HCT116 (cell line): Measurements from ENCODE around the gene TENM4. TPM values are rescaled to one million over a fixed set of nuclear protein-coding genes. Genes with fewer than 3 reads are reported as not detected.
A peak's percentile ranks its signal among the peaks of the same experiment; 100 is the strongest.

ENCODE experiments used
- ATAC-seq: fragments of 200-7000 bp; cut with Tn5 transposase; 2 replicates; pipeline ENCODE4 v1.9.1; 2020; ENCODE audit warnings: mild to moderate bottlenecking, moderate library complexity
- BruUV-seq: library from RNA; stranded (reverse); fragments of 400-500 nt; replicated peaks from 2 replicates; lab custom pipeline; 2021; lab: Mats Ljungman, UMichigan
- CTCF ChIA-PET: fragments of 300-600 bp; sonication (Branson Sonifier 250); formaldehyde crosslinking; loops from one replicate; lab custom pipeline; 2021; ENCODE audit warnings: antibody characterized with exemption; lab: Charles Lee
- POLR2A ChIA-PET: fragments of 300-600, 350-600 bp; sonication (Branson Sonifier 250); formaldehyde crosslinking; loops from one replicate; lab custom pipeline; 2021; ENCODE audit warnings: antibody characterized with exemption; lab: Charles Lee
- RAD21 ChIA-PET, 2 experiments: fragments of 300-600 bp; sonication (Branson Sonifier 250); formaldehyde crosslinking; loops; one replicate each; lab custom pipeline; 2023; ENCODE audit warnings: low total read pairs in 2 of 2; ENCODE audit not compliant: uncharacterized antibody in 2 of 2, unreplicated experiment in 2 of 2, low non-redundant PET in 1 of 2; lab: Charles Lee
- DNase-seq: peaks from one replicate; pipeline ENCODE4 v3.0.0-alpha.2; 2010; ENCODE audit warnings: low read depth, low spot score
- H2AFZ ChIP-seq: fragments of 200-600 bp; shearing (Covaris generic), sonication (generic); 2 replicates; pipeline ENCODE4 v1.6.1; 2017; ENCODE audit warnings: low read depth, mixed run types, mixed read lengths, antibody characterized with exemption, low read length; ENCODE audit not compliant: poor library complexity, severe bottlenecking
- H3K27ac ChIP-seq: 2 replicates; pipeline ENCODE4 v1.5.1; 2012; ENCODE audit warnings: low read depth, low read length
- H3K27me3 ChIP-seq: fragments of 200-600 bp; sonication (generic); 2 replicates; pipeline ENCODE4 v1.6.1; 2016; ENCODE audit warnings: mixed run types, low read length, mixed read lengths; ENCODE audit not compliant: insufficient read depth
- H3K36me3 ChIP-seq, 2 experiments: fragments of 200-500 bp in 1 of 2; fragments of 200-600 bp in 1 of 2; sonication (Bioruptor generic) in 1 of 2; sonication (generic) in 1 of 2; 2 replicates each; pipeline versions ENCODE4 v1.5.1 to v1.6.1; 2014 to 2016; ENCODE audit warnings: low read length in 2 of 2, inconsistent platforms in 1 of 2, mixed read lengths in 1 of 2, mixed run types in 1 of 2; ENCODE audit not compliant: insufficient read depth in 2 of 2, control insufficient read depth in 1 of 2
- H3K4me1 ChIP-seq, 2 experiments: fragments of 200-600 bp in 1 of 2; sonication (generic) in 1 of 2; 2 replicates each; pipeline versions ENCODE4 v1.5.1 to v1.6.1; 2012 to 2017; ENCODE audit warnings: low read length in 2 of 2, inconsistent platforms in 1 of 2, mild to moderate bottlenecking in 1 of 2, mixed read lengths in 1 of 2, mixed run types in 1 of 2, moderate library complexity in 1 of 2; ENCODE audit not compliant: insufficient read depth in 2 of 2, control insufficient read depth in 1 of 2
- H3K4me2 ChIP-seq: fragments of 200-600 bp; sonication (generic); 2 replicates; pipeline ENCODE4 v1.6.1; 2017; ENCODE audit warnings: mixed run types, low read length, mixed read lengths
- H3K4me3 ChIP-seq, 2 experiments: fragments of 200-600 bp in 1 of 2; sonication (generic) in 1 of 2; replicated peaks in 1 of 2; 2 replicates each; pipeline ENCODE4 v1.5.1; 2011 to 2016; ENCODE audit warnings: low read length in 2 of 2, control low read depth in 1 of 2, low read depth in 1 of 2, mild to moderate bottlenecking in 1 of 2, mixed read lengths in 1 of 2, mixed run types in 1 of 2
- H3K79me2 ChIP-seq: fragments of 200-600 bp; sonication (generic); 2 replicates; pipeline ENCODE4 v1.6.1; 2017; ENCODE audit warnings: mild to moderate bottlenecking, mixed run types, low read length, moderate library complexity, mixed read lengths; ENCODE audit not compliant: insufficient read depth
- H3K9ac ChIP-seq: fragments of 200-600 bp; sonication (generic); 2 replicates; pipeline ENCODE4 v1.6.1; 2016; ENCODE audit warnings: low read length, mixed read lengths
- H3K9me2 ChIP-seq: fragments of 200-600 bp; sonication (generic), shearing (Covaris generic); 2 replicates; pipeline ENCODE4 v1.6.1; 2017; ENCODE audit warnings: mixed run types, mild to moderate bottlenecking, moderate library complexity; ENCODE audit not compliant: insufficient read depth
- H3K9me3 ChIP-seq, 2 experiments: fragments of 200-500 bp in 1 of 2; fragments of 200-600 bp in 1 of 2; sonication (Bioruptor generic) in 1 of 2; sonication (generic) in 1 of 2; 2 replicates each; pipeline ENCODE4 v1.6.1; 2014 to 2017; ENCODE audit warnings: low read length in 2 of 2, mixed read lengths in 2 of 2, inconsistent platforms in 1 of 2, low read depth in 1 of 2, mild to moderate bottlenecking in 1 of 2, mixed run types in 1 of 2, moderate library complexity in 1 of 2; ENCODE audit not compliant: control insufficient read depth in 1 of 2, insufficient read depth in 1 of 2
- H4K20me1 ChIP-seq: fragments of 200-600 bp; sonication (generic), shearing (Covaris generic); 2 replicates; pipeline ENCODE4 v1.6.1; 2017; ENCODE audit warnings: mixed run types, mild to moderate bottlenecking, moderate library complexity; ENCODE audit not compliant: insufficient read depth
- CBX3 ChIP-seq: IDR thresholded peaks from 2 replicates; pipeline ENCODE4 v1.6.1; 2012; ENCODE audit warnings: low read depth
- ELF1 ChIP-seq: IDR thresholded peaks from 2 replicates; pipeline ENCODE4 v1.6.1; 2012; ENCODE audit warnings: low read depth, borderline replicate concordance
- EZH2 ChIP-seq: fragments of 200-600 bp; sonication (generic); IDR thresholded peaks from 2 replicates; pipeline ENCODE4 v1.6.1; 2017; ENCODE audit warnings: antibody characterized with exemption, mixed run types
- JUND ChIP-seq: IDR thresholded peaks from 2 replicates; pipeline ENCODE4 v1.6.1; 2012
- YY1 ChIP-seq: IDR thresholded peaks from 2 replicates; pipeline ENCODE4 v1.6.1; 2011; ENCODE audit warnings: low read length, low read depth, moderate library complexity, mild to moderate bottlenecking; ENCODE audit not compliant: insufficient replicate concordance; ENCODE audit errors: extremely low read depth
- intact Hi-C: fragments of 100-400 bp; cut with micrococcal nuclease; formaldehyde crosslinking; loops from 2 replicates; pipeline ENCODE4 v1.10.0; 2022
- total RNA-seq: library from RNA; stranded (reverse); gene quantifications from one replicate; pipeline ENCODE4 v1.2.1, GENCODE V29; 2021; ENCODE audit not compliant: unreplicated experiment
- TF ChIP-seq, protein P1 (sequence below), 3 experiments: fragments of 200-600 bp in 1 of 3; sonication (generic) in 1 of 3; IDR thresholded peaks in 2 of 3; conservative IDR thresholded peaks in 1 of 3; 2 replicates each; pipeline ENCODE4 v1.5.1; 2012 to 2017; ENCODE audit warnings: low read depth in 2 of 3, low read length in 2 of 3, antibody characterized with exemption in 1 of 3, borderline replicate concordance in 1 of 3, control low read depth in 1 of 3, mild to moderate bottlenecking in 1 of 3, mixed read lengths in 1 of 3, mixed run types in 1 of 3, moderate library complexity in 1 of 3; ENCODE audit not compliant: insufficient read depth in 1 of 3
- TF ChIP-seq, protein P2 (sequence below): IDR thresholded peaks from 2 replicates; pipeline ENCODE4 v1.6.1; 2012
- TF ChIP-seq, protein P3 (sequence below): IDR thresholded peaks from 2 replicates; pipeline ENCODE4 v1.6.1; 2012

TENM4 gene
- total RNA-seq, 1 experiment from 2014 or later: 0.05 TPM

DNA sequence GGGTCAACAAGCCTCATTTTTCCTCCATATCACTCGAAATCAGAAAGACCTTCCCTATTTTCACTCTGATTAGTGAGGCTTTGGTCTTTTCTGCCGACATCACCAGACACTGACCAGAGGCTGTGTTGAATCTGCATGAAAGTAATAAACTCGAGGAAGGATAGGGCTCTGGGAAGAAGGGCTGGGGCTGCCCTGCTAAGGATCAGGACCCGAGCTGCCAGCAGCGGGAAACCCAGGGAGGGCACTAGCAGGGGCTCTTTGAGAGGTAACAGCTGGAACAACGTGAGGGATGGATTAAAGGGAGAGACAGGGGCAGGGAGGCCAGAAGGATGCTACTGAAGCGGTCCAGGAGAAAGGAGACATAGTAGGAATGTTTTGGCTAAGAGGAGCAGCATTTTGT lies 488.7 kb downstream of the TENM4 start:
- Histone ChIP-seq H4K20me1 (no peaks in the 10 kb centered on the region), H3K4me3 (no peak overlapping the region), H3K9me2 (no peaks in the 10 kb centered on the region), H2AFZ (no peak overlapping the region), H3K27ac (no peak overlapping the region), H3K9me3 (no peaks in the 10 kb centered on the region), H3K27me3 (peaks cover 47% of the 10 kb centered on the region), H3K4me2 (no peak overlapping the region), H3K4me1 (no peaks in the 10 kb centered on the region), H3K36me3 (no peaks in the 10 kb centered on the region), H3K79me2 (no peaks in the 10 kb centered on the region), H3K9ac (no peak overlapping the region)
- DNase-seq (no peak), ATAC-seq (no peak)
- POLR2A ChIA-PET: no interaction called here
- TF ChIP-seq EZH2: peak; percentile 73; the same call in 1 of the 2 replicates
- TF ChIP-seq, protein P1, sequence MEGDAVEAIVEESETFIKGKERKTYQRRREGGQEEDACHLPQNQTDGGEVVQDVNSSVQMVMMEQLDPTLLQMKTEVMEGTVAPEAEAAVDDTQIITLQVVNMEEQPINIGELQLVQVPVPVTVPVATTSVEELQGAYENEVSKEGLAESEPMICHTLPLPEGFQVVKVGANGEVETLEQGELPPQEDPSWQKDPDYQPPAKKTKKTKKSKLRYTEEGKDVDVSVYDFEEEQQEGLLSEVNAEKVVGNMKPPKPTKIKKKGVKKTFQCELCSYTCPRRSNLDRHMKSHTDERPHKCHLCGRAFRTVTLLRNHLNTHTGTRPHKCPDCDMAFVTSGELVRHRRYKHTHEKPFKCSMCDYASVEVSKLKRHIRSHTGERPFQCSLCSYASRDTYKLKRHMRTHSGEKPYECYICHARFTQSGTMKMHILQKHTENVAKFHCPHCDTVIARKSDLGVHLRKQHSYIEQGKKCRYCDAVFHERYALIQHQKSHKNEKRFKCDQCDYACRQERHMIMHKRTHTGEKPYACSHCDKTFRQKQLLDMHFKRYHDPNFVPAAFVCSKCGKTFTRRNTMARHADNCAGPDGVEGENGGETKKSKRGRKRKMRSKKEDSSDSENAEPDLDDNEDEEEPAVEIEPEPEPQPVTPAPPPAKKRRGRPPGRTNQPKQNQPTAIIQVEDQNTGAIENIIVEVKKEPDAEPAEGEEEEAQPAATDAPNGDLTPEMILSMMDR (IDR thresholded peaks at IDR 0.05 in 2 of 3, conservative IDR thresholded peaks at IDR 0.05 in 1 of 3; ENCODE audit: borderline replicate concordance in 1 of 3, insufficient read depth in 1 of 3, low read depth in 2 of 3, low read length in 2 of 3): no peak
- CTCF ChIA-PET: no interaction called here
- no TSS peak for BruUV-seq
- RAD21 ChIA-PET: no interaction called here
- intact Hi-C loops: no loop called here

DNA sequence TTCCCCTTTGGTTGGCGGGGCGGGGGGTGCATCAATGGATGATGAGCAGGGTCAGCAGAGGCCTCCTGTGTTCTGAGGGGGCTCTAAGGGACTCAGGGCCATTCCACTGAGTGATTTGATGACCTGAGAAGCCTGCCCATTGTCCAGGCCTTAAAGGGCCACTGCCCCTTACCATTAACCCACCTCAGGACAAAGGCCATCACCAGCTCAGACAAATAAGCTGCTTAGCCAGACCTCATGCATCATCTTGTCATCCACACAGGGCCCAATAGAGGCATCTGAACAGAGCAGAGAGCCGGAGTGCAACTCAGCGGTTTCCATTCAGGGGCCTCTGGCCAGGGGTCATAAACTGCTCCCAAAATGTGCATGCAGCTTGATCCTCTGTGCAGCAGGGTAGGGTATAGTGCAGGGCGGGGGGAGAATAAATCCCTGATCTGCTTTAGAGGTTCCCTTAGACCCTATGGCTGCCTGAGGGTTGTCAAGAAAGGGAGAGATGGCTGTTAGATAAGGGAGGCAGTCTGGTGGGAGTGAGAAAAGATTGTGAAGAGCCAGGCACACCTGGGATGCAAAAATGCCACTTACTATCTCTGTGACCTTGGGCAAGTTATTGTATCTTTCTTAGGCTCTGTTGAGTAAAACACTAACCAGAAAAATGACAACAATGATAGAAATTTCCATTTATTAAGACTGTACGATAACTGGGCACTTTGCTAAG lies 490.7 kb downstream of the TENM4 start:
- ChIA-PET CTCF (no interaction called here), RAD21 (no interaction called here), POLR2A (no interaction called here)
- no peak overlapping the region for H3K27ac ChIP-seq
- H3K9me3 ChIP-seq: no peaks in the 10 kb centered on the region
- no peak overlapping the region for H2AFZ ChIP-seq
- no peaks in the 10 kb centered on the region for H3K4me1 ChIP-seq
- no peaks in the 10 kb centered on the region for H3K36me3 ChIP-seq
- TF ChIP-seq, protein P2, sequence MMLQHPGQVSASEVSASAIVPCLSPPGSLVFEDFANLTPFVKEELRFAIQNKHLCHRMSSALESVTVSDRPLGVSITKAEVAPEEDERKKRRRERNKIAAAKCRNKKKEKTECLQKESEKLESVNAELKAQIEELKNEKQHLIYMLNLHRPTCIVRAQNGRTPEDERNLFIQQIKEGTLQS: no peak
- TF ChIP-seq YY1: no peak
- no peak for TF ChIP-seq ELF1
- TF ChIP-seq CBX3: no peak
- TF ChIP-seq JUND: no peak
- TF ChIP-seq, protein P3, sequence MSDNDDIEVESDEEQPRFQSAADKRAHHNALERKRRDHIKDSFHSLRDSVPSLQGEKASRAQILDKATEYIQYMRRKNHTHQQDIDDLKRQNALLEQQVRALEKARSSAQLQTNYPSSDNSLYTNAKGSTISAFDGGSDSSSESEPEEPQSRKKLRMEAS: no peak
- no peak overlapping the region for H3K4me2 ChIP-seq
- no peak for DNase-seq
- no peak overlapping the region for H3K9ac ChIP-seq
- no TSS peak for BruUV-seq
- H3K79me2 ChIP-seq: no peaks in the 10 kb centered on the region
- no peak for ATAC-seq
- no peaks in the 10 kb centered on the region for H3K9me2 ChIP-seq
- H4K20me1 ChIP-seq: no peaks in the 10 kb centered on the region
- H3K27me3 ChIP-seq: peaks cover 61% of the 10 kb centered on the region
- intact Hi-C loops: no loop called here
- no peak overlapping the region for H3K4me3 ChIP-seq
